ENCODE data around the gene SETBP1. TPM values are rescaled to one million over a fixed set of nuclear protein-coding genes. Genes with fewer than 3 reads are reported as not detected.

Gene SETBP1
- total and polyA plus RNA-seq, 2 of the 8 experiments (the other 6 are each of a cell fraction or from before 2014, with no cell fraction given), result 2.0 to 6.5 TPM

GRCh38 chr18:45110577-45111501 is 430.2 kb downstream of the SETBP1 start (continued):
- TF ChIP-seq CHD7 (IDR thresholded peaks at IDR 0.05; ENCODE audit: insufficient replicate concordance, low read length), result no peak
- TF ChIP-seq GABPA (IDR thresholded peaks at IDR 0.05; ENCODE audit: borderline replicate concordance, insufficient read depth, low read length), result no peak
- no peak for TF ChIP-seq EZH2 (IDR thresholded peaks at IDR 0.05; ENCODE audit: low read depth, low read length, severe bottlenecking)

All from H1 (cell line).